HG03196 (cell line): ENCODE data around the gene SNAI3.

Experiments used
- ATAC-seq: cut with Tn5 transposase; IDR thresholded peaks from one replicate; pipeline ENCODE4 v1.9.1; 2021; ENCODE audit not compliant: unreplicated experiment

SNAI3 gene

DNA sequence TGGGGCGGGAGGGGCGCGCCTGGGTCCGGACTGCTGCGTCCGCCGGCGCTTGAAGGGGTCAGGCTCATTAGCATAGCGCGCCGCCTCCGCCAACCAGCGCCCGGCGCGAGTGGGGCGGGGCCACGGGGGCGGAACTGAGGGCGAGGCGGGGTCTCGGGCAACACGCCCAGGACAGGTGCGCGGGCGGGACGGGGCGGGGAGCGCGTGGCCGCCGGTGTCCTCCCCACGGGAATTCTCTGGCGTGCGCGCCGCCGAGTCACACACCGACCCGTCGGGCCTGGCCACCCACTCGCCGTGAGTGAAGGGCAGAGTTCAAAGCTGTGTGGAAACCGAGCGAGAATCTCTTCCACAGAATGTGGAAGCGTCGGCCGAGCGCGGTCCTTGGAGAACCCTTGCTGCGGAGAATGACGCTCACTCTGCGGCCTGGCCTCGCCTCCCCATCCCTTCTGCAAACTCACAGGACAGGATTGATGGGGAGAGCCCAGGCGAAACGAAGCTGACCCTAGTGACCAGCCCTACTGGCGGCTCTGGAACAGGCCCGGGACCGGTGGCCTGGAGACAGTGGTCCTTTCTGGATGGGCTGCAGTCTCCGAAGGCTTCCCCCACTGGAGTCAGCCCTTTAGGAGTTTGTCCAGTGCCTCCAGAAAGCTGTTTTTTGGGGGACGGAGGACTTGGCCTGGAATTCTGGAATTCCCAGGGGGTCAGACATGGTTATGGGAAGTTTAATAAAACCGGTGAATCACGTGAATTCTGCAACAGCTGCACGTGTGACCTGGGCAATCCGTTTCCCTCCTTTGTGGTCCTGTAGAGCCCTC, at the start of gene SNAI3:
Gene SNAI3 (minus strand): TSS at position 69 of the 815 bp plus-strand sequence. CDS start 101 bp downstream, outside the sequence.
- peak; percentile 65 for ATAC-seq

DNA sequence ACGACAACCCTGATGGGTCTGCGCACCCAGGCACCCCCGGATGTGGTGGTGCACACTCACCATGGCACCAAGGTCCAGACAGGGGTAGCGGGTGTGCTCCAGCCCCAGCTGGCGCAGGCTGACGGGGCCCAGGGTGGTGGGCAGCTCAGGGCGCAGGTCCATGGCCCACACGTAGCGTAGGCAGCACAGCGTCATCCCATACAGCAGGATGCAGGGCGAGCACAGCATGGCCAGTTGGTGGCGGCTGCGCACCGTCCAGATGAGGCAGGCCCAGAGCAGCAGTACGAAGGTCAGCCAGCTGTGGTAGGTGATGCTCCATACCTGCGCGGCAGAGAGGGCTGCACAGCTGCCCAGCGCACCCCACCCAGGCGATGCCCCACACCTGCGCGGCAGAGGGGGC, 49.8 kb upstream of the SNAI3 start:
- no peak for ATAC-seq

DNA sequence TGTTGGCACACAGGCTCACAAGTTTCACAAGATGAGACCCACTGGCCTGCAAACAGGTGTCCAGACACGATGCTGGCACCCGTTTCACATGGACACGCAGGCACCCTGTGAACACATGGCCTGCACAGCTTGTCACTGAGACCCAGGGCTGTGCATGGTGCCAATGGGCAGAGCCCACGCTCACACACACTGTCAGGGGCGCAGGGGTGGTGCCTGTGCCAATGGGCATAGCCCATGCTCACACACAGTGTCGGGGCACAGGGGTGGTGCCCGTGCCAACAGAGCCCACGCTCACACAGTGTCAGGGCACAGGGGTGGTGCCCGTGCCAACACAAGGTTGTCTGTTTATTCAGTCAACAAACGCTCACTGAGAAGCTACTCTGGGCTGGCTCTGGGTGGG, 49.3 kb upstream of the SNAI3 start:
- ATAC-seq, result no peak

DNA sequence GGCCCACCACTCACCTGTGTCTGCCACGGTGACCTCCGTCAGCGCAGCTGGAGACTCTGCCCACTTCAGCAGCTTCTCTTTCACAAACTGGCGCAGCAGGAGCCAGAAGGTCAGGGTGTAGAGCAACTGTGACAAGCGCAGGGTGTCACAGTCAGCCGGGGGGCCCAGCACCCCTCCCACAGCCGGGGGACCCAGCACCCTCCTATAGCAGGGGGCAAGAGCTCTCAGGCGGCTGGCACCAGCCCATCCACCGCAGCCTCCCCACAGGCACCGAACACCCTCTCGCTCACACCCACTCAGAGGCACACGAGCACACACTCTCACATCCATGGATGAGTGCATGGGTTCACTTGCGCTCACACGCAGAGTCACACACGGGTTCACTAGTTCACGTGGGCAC, 48.8 kb upstream of the SNAI3 start:
- ATAC-seq, result no peak

DNA sequence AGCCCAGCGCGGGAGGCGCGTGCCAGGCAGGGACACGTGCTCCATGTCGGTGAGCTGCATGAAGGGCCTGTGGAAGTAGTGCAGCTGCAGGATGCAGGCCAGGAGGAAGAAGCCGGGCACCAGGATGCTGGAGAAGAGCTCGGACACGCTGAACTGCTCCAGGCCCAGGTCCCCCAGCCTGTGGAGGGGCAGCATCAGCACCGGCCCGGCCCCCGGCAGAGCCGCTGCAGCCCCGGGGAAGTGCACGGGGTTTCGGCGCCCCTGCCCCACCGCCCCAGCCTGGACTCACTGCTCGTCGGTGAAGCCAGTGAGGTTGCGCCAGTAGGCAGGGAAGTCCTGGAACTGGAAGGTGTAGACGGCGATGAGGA, 48.0 kb upstream of the SNAI3 start:
- no peak for ATAC-seq

DNA sequence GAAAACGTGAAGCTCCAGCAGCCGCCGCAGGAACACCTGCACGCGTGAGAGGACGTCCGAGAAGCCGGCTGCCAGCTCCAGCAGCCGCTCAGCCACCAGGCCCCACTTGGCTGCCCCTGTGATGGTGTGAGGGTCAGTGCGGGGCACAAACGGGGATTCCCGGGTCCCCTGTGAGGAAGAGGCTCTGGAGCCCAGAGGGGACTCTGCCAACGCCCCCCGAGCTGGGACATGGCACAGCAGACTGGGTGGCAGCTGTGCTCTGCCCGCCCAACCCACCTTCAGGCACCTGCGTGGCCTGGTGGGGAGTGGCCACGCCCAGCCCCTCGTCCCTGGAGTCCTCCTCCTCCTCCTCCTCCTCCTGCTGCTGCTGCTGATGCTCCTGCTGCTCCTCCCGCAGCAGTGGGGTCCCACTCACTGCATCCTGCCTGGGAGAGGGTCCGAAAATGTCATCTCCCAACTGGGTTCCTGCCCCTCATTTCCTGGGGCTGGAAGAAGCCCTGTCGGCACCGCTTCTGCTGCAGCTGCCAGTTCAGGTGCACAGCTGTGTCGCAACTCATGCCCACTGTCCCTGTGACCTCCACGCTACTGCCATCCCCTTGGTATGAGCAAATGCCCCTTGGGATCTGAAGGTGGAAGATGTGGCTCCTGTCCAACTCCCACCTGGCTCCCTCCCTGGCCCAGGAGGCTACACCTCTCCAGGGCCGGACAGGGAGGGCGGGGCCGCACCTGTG, 47.5 kb upstream of the SNAI3 start:
- no peak for ATAC-seq

DNA sequence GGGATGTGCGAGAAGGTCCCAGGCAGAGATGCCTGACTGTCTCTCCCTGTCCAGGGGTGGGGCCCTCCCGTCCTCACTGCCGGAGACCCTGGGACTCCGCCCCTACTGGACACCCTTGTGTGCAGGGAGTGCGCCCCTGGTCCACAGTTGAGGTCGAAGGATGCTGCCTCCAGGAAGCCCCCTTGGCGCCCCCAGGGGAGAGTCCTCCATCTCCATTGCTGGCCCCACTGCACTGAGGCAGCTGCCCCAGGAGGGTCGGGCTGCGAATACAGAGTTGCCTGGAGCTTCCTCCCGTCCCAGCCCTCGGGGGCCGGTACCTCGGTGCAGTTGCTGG, 46.6 kb upstream of the SNAI3 start:
- ATAC-seq, result no peak

DNA sequence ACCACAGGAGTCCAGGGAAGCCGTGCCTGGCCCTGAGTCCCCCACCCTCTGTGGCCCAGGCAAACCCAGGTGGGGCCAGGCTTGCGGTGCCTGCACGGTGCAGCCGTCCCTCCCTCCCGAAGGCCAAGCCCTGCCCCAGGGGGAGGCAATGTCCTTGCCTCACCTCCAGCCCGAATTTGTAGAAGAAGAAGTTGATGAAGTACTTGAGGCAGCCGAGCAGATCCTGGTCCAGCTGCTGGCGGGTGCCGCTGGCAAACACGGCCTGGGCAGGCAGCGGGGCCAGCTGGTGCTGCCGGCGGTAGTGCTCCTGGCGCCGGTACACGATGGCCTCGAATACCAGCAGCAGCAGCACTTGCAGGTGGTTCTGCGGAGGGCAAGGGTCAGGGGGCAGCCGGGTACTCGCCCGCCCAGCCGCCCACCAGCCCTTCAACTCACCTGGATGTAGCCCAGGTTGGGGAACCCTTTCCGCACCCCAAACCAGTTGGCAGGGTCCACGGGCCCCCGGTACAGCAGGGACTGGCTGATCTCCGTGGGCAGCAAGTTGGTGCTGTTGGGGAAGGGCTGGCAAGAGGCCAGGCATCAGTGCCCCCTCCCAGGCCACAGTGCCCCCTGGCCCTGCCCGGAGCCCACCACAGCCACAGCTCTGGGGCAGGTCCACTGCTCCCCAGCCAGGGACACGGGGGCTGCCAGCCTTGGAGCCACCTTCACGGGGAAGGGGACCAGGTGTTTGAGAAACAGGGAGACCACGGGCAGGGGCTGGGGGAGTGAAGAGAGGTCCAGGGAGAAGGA, 46.1 kb upstream of the SNAI3 start:
- no peak for ATAC-seq

DNA sequence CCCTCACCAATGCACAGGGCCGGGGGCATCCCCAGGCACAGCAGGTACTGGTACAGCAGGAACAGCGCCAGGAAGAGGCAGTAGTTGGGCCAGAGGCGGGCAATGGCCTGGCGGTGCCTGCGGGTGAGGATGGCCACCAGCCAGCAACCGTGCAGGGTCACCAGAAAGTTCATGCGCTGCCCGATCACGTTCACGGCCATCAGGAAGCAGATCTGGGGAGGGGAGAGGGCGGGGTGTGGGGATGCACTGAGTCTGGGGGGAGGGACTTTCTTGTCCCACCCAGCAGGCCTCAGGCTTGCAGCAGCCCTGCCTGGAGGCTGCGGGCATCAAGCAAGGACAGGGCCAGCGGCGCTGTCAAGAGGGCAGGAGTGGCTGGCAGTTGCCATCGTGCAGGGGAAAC, 45.4 kb upstream of the SNAI3 start:
- ATAC-seq, result no peak

DNA sequence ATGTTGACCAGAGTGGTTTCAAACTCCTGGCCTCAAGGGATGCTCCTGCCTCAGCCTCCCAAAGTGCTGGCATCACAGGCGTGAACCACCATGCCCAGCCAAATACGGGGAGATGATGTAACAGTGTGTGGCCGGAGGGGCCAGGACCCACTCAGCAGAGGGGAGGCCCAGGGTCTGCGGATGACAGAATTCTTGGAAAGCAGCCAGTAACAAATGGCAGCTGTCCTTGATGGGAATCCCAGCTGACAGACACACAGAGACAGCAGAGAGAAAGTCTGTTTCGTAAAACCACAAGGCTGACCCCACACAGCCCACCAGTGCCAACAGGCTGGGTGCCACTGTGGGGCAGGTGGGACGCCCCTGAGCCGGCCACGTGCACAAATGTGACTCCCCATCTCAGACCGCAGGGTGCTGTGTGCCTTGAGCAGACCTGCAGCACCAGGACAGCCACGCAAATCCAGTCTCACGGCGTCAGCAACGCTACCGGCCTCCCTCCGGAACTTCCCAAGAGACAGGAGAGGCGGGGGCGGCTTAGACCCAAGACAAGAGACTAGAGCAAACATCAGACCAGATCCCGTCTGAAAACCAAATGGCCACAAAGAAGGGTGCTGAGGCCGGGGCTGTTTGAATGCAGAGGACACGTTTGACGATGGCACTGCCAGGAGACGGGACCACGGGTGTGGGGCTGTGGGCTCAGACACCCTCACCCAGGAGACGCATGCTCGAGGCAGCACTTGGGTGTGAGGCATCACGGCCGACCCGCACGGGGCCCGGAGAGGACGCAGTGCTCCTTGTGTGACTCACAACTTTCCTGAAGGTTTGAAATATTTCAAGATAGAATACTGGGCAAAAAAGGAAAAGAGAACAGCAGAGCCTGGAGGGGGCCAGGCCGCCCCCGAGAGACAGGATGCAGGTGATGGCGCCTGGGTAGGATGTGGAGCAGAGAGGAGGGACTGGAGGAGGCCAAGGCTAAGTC, 44.6 kb upstream of the SNAI3 start:
- ATAC-seq, result no peak

DNA sequence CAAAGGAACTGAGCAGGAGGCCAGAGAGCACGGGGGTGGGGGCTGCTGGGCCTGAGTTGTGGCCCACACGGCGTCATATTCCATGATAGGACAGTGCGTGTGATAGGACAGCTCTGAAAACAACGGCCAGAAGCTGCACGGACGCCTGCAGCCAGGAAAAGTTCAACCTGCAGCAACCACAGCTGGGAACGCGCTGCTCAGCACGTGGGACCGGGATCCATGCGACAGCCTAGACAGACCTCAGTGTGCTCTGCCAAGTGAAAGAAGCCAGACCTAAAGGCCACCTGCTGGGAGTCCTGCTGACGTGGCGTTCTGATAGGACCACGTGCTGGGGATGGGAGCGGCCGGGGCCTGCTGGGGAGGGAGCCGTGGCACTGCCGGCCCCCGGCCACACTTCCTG, 41.6 kb upstream of the SNAI3 start:
- no peak for ATAC-seq

DNA sequence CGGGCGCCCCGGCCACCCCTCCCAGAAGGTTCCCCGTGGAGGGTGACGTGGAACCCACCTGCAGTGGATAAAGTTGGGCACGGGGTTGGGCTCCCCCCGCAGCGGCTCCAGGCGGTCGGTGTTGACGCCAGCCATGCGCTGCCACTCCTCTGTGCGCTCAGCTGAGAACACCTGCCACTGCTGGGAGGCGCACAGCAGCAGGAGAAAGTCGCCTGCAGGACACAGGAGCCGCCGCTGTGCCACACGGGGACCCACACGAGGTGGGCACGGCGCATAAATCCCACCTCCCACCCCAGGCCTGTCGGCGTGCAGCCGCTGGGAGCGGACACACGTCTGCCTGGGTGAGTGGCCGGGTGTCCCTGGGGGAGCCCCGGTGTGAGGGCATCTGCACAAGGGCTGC, 40.7 kb upstream of the SNAI3 start:
- no peak for ATAC-seq

DNA sequence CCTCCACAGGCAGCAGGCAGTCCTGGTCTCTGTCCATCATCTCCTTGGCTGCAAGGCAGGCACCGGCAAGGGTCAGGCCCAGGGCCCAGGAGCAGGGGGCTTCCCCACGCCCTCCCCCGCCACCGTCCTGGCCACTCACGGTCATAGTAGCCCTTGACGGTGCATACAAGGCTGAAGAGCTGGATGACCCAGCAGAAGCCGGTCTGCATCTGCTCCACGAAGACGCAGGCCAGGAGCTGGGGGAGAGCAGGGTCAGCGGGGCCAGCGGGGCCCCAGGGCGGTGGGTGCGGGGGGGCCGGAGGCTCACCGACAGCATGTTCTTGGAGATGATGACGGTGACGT, 40.1 kb upstream of the SNAI3 start:
- ATAC-seq, result no peak

DNA sequence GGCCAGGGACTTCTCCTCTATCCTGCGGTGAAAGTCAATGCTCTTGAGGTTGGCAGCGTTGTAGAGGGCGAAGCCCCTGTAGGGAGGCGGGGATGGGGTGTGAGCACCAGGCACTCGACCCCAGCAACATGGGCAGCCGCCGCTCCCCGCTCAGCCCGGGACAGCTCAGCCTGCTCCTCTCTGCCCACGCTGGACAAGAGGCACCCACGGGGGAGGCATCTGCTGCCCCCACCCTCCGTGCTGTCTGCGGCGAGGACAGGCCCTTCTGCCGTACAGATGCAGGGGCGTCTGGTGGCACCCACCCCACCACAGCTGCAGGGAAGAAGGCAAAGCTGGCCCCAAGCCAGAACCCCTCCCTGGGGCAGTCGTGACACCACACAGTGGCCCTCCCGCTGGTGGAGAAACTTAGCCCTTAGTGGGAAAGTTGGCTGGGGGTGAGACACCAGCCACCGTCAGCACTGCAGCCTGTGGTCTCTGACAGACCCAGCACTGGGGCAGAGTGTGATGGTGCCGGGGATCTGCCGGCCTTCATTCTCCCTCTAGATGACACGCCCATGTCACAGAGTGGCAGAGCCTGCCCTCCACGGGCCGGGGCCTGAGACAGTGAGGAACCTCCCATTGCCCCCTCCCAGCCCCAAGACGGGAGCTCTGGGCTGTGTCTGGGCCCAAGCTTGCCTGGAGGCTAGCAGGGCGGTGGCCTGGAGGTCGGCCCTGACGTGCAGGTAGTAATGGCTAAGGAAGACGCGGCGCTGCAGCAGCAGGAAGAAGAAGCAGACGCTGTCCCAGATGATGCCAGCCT, 39.5 kb upstream of the SNAI3 start:
- no peak for ATAC-seq

DNA sequence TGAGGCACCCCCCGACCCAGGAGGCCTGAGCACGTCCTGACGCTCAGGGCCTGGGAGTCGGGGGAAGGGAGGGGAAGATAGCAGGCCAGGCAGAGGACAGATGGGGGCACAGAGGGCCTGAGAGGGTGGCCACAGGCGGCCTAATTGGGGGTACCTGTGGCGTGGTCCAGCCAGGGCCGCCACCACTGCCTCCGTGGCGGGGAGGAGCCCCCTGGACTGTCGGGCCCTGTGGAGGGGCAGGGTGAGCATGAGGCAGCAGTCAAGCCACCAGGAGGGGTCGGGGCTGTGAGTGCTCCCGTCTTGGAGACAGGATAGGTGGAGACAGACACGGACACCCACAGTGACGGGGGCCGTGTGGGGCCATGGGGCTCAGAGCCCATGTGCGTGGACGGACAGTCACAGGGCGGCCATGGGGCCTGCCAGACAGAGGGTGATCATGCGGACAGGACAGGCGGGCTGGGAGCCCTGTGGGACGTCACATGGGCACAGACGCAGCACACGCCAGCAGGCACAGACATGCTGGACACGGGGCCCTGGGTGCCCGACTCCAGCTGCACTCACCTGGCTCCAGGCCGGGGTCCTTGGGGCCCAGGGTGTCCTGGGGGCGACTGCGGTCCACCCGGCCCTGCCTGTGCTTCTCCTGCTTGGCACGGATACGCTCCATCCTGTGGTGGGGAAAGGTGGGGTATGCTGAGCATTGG, 38.7 kb upstream of the SNAI3 start:
- no peak for ATAC-seq

DNA sequence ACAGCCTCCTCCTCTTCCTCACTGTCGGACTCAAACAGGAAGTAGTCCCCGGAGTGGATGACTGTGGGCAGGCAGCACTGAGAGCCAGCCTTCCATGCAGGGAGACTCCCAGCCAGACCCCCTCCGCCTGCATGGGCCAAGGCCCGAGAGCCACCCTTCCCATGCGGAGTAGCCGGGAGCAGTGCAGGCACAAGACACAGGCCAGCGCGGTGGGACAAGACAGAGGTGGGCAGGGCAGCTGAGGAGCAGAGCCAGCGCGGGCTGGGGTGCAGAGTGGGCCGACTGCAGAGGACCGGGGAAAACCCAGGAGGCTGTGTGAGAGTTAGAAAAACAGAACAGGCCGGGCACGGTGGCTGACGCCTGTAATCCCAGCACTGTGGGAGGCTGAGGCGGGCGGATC, 37.6 kb upstream of the SNAI3 start:
- no peak for ATAC-seq

DNA sequence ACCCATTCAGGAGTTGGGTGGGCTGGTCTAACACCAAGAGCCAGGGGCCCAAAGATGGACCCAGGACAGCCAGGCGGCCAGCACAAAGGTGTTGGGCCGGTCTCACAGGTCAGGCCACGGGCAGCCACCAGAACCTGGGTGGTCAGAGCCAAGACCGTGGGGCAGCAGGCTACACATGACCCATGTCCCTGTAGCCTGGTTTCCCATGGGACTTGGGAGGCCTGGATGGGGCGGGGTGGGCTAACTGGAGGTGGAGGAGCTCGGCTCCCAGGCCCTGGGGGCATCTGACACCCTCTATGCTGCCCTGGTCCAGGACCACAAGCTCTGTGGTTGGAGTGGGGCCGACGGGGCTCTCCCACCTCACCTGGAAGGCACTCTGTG, 37.2 kb upstream of the SNAI3 start:
- no peak for ATAC-seq

DNA sequence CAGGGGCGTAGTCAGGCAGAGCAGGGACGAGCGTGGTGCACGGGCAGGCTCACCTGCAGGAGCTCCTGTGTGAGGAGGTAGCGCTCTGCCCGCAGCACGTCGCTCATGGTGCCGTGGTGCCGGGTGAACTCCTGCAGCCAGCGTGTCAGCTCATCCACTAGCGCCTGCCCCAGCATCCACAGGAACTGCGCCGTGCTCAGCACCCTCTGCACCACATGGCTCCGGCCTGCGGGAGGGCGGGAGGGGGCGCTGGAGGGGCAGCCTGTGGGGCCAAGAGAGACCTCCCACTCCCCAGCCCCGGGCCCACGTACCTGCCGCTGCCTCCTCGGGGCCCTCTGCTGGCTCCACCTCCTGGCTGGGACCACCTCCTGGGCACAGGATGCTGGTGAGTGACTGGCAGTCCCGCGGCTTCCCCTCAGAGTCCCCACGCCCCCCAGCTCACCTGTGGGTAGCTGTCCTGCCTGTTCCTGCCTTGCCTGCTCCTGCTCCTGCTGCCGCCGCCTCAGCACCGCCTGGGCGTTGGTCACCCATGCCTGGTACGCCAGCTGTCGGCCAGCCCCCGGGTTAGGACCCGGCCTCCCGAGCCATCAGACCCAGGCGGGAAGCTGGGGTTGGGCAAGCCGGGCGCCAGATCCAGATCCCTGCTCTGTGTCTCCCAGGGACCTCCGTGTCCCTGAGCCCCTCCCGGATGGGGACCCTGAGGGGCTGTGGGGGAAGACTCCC, 36.6 kb upstream of the SNAI3 start:
- ATAC-seq, result no peak
